ENCODE data around the gene SLC35F3.

Gene SLC35F3

DNA sequence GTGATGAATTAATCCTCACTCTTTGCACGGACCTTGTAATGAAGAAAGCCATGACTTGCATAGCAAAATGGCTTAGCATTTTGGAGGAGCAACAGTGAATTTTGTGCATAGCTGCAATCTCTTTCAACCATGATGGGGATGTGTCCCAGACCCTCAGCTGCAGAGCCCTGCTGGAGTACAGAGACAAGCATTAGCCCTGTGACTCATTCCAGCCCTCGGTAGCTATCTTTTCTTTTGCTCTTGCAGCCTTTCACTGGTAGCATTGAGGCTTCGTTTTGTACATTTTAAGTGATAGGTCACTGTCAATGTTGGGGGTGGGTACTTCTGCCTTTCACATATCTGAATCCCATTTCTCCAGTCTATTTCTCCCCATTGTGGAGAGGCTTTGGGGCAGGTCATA is 58.4 kb downstream of the SLC35F3 start:
- 88 to 92% methylated on average over 3 of the region's 3 CpGs for WGBS, 2 experiments
- Histone ChIP-seq H3K4me3 (ENCODE audit: insufficient read depth, low read depth, low read length) (no peak overlapping the region), H3K4me1 (ENCODE audit: control insufficient read depth, insufficient read depth, low read length) (no peaks in the 10 kb centered on the region)

DNA sequence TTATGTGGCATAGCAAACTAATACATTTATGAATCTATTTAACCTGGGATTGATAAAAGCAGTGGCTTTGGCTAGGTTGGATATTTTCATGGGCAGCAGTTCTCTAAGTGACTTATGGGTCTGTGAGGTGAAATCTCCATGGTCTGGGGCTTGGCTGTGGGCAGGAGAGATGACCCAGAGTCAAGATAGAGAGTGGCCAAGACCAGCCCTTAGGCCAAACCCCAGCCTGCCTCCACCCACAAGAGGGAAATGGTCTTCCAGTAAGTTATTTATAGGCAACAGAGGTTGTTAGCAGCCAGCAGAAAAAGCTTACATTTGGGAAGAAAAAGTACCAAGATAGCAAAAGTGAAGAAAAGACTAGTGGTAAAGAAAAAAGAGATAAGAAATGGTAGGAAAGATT is 61.4 kb downstream of the SLC35F3 start:
- Histone ChIP-seq H3K27me3 (ENCODE audit: control insufficient read depth, insufficient read depth, low read length, poor library complexity, severe bottlenecking) (no peaks in the 10 kb centered on the region), H3K4me1 (ENCODE audit: control insufficient read depth, insufficient read depth, low read length) (no peaks in the 10 kb centered on the region), H3K9me3 (ENCODE audit: control insufficient read depth, low read length) (no peaks in the 10 kb centered on the region), H3K4me3 (ENCODE audit: insufficient read depth, low read depth, low read length) (no peak overlapping the region), H3K27ac (ENCODE audit: insufficient read depth, low read depth, low read length, poor library complexity, severe bottlenecking) (no peak overlapping the region), H3K36me3 (ENCODE audit: control insufficient read depth, insufficient read depth, low read length) (no peaks in the 10 kb centered on the region)

More for the DNA sequence above, 58.4 kb downstream of the SLC35F3 start:
- H3K9me3 ChIP-seq (ENCODE audit: control insufficient read depth, low read length) = no peaks in the 10 kb centered on the region
- no peaks in the 10 kb centered on the region for H3K36me3 ChIP-seq (ENCODE audit: control insufficient read depth, insufficient read depth, low read length)
- no peaks in the 10 kb centered on the region for H3K27me3 ChIP-seq (ENCODE audit: control insufficient read depth, insufficient read depth, low read length, poor library complexity, severe bottlenecking)
- no peak overlapping the region for H3K27ac ChIP-seq (ENCODE audit: insufficient read depth, low read depth, low read length, poor library complexity, severe bottlenecking)

GRCh38 chr1:233971753-233972152 is 67.3 kb downstream of the SLC35F3 start:
- Histone ChIP-seq H3K4me3 (ENCODE audit: insufficient read depth, low read depth, low read length) (no peak overlapping the region), H3K27ac (ENCODE audit: insufficient read depth, low read depth, low read length, poor library complexity, severe bottlenecking) (no peak overlapping the region), H3K36me3 (ENCODE audit: control insufficient read depth, insufficient read depth, low read length) (no peaks in the 10 kb centered on the region), H3K4me1 (ENCODE audit: control insufficient read depth, insufficient read depth, low read length) (no peaks in the 10 kb centered on the region), H3K27me3 (ENCODE audit: control insufficient read depth, insufficient read depth, low read length, poor library complexity, severe bottlenecking) (no peaks in the 10 kb centered on the region), H3K9me3 (ENCODE audit: control insufficient read depth, low read length) (no peaks in the 10 kb centered on the region)
- WGBS, 2 experiments = 90 to 94% methylated on average over 7 of the region's 7 CpGs

GRCh38 chr1:233972563-233972950 is 68.1 kb downstream of the SLC35F3 start:
- WGBS, 2 experiments = 78 to 92% methylated on average over 2 to 4 of the region's 4 CpGs
- no peaks in the 10 kb centered on the region for H3K36me3 ChIP-seq (ENCODE audit: control insufficient read depth, insufficient read depth, low read length)
- H3K27ac ChIP-seq (ENCODE audit: insufficient read depth, low read depth, low read length, poor library complexity, severe bottlenecking) = no peak overlapping the region
- no peaks in the 10 kb centered on the region for H3K9me3 ChIP-seq (ENCODE audit: control insufficient read depth, low read length)
- H3K4me1 ChIP-seq (ENCODE audit: control insufficient read depth, insufficient read depth, low read length) = no peaks in the 10 kb centered on the region
- H3K4me3 ChIP-seq (ENCODE audit: insufficient read depth, low read depth, low read length) = no peak overlapping the region
- H3K27me3 ChIP-seq (ENCODE audit: control insufficient read depth, insufficient read depth, low read length, poor library complexity, severe bottlenecking) = no peaks in the 10 kb centered on the region

DNA sequence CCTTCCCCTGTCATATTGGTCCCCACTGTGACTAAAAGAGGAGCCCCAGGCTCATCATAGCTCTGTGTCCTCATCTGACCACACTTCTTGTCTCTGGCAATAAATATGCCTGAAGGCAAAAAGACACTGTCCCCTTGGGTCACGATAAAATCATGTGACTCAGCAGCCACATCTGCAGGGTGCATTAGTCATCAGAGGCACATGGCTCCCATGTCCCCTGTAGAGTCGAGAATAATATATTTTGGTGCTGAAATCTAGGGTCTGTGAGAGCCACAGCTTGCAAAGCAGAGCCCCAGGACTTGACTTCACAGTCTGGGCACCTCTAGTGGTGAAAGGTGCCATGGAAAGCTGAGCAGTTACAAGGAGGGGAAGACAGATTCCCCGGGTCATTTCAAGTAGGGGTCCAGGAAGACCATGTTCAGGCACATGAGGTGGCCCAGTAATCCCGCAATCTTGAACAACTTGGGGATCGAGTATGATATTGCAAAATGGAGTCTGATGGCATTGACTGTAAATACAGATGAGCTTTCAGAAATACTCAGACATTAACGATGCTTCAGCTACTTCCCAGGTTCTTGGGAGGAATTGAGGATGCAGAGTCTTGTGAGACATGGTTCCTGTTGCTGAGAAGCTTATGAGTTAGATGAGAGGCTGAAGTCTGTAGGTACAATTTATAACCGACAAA is 68.6 kb downstream of the SLC35F3 start:
- Histone ChIP-seq H3K9me3 (ENCODE audit: control insufficient read depth, low read length) (no peaks in the 10 kb centered on the region), H3K4me1 (ENCODE audit: control insufficient read depth, insufficient read depth, low read length) (no peaks in the 10 kb centered on the region), H3K36me3 (ENCODE audit: control insufficient read depth, insufficient read depth, low read length) (no peaks in the 10 kb centered on the region), H3K4me3 (ENCODE audit: insufficient read depth, low read depth, low read length) (no peak overlapping the region), H3K27me3 (ENCODE audit: control insufficient read depth, insufficient read depth, low read length, poor library complexity, severe bottlenecking) (no peaks in the 10 kb centered on the region), H3K27ac (ENCODE audit: insufficient read depth, low read depth, low read length, poor library complexity, severe bottlenecking) (no peak overlapping the region)
- 92 to 94% methylated on average over 7 of the region's 7 CpGs for WGBS, 2 experiments

- H3K4me3 ChIP-seq (ENCODE audit: insufficient read depth, low read depth, low read length) = no peak overlapping the region
- no peaks in the 10 kb centered on the region for H3K36me3 ChIP-seq (ENCODE audit: control insufficient read depth, insufficient read depth, low read length)
- H3K9me3 ChIP-seq (ENCODE audit: control insufficient read depth, low read length) = no peaks in the 10 kb centered on the region
- H3K27ac ChIP-seq (ENCODE audit: insufficient read depth, low read depth, low read length, poor library complexity, severe bottlenecking) = no peak overlapping the region
- no peaks in the 10 kb centered on the region for H3K27me3 ChIP-seq (ENCODE audit: control insufficient read depth, insufficient read depth, low read length, poor library complexity, severe bottlenecking)
- no peaks in the 10 kb centered on the region for H3K4me1 ChIP-seq (ENCODE audit: control insufficient read depth, insufficient read depth, low read length)
- WGBS, 2 experiments = 95% methylated on average over 11 of the region's 11 CpGs
These were observed 71.0 kb downstream of the SLC35F3 start for GRCh38 chr1:233975486-233975885.

- no peak overlapping the region for H3K27ac ChIP-seq (ENCODE audit: insufficient read depth, low read depth, low read length, poor library complexity, severe bottlenecking)
- H3K4me1 ChIP-seq (ENCODE audit: control insufficient read depth, insufficient read depth, low read length) = no peaks in the 10 kb centered on the region
- no peaks in the 10 kb centered on the region for H3K9me3 ChIP-seq (ENCODE audit: control insufficient read depth, low read length)
- WGBS, 2 experiments = 95 to 96% methylated on average over 9 to 10 of the region's 10 CpGs
- H3K36me3 ChIP-seq (ENCODE audit: control insufficient read depth, insufficient read depth, low read length) = no peaks in the 10 kb centered on the region
- H3K27me3 ChIP-seq (ENCODE audit: control insufficient read depth, insufficient read depth, low read length, poor library complexity, severe bottlenecking) = no peaks in the 10 kb centered on the region
- H3K4me3 ChIP-seq (ENCODE audit: insufficient read depth, low read depth, low read length) = no peak overlapping the region
These were observed 76.7 kb downstream of the SLC35F3 start for GRCh38 chr1:233981042-233981675.

GRCh38 chr1:233982827-233983518 is 78.5 kb downstream of the SLC35F3 start:
- H3K27ac ChIP-seq (ENCODE audit: insufficient read depth, low read depth, low read length, poor library complexity, severe bottlenecking) = no peak overlapping the region
- no peak overlapping the region for H3K4me3 ChIP-seq (ENCODE audit: insufficient read depth, low read depth, low read length)
- H3K36me3 ChIP-seq (ENCODE audit: control insufficient read depth, insufficient read depth, low read length) = no peaks in the 10 kb centered on the region
- H3K9me3 ChIP-seq (ENCODE audit: control insufficient read depth, low read length) = no peaks in the 10 kb centered on the region
- 88 to 89% methylated on average over 7 to 8 of the region's 10 CpGs for WGBS, 2 experiments
- H3K4me1 ChIP-seq (ENCODE audit: control insufficient read depth, insufficient read depth, low read length) = no peaks in the 10 kb centered on the region
- H3K27me3 ChIP-seq (ENCODE audit: control insufficient read depth, insufficient read depth, low read length, poor library complexity, severe bottlenecking) = no peaks in the 10 kb centered on the region

GRCh38 chr1:233983811-233984210 is 79.3 kb downstream of the SLC35F3 start:
- Histone ChIP-seq H3K27ac (ENCODE audit: insufficient read depth, low read depth, low read length, poor library complexity, severe bottlenecking) (no peak overlapping the region), H3K27me3 (ENCODE audit: control insufficient read depth, insufficient read depth, low read length, poor library complexity, severe bottlenecking) (no peaks in the 10 kb centered on the region), H3K4me3 (ENCODE audit: insufficient read depth, low read depth, low read length) (no peak overlapping the region), H3K36me3 (ENCODE audit: control insufficient read depth, insufficient read depth, low read length) (no peaks in the 10 kb centered on the region), H3K9me3 (ENCODE audit: control insufficient read depth, low read length) (no peaks in the 10 kb centered on the region), H3K4me1 (ENCODE audit: control insufficient read depth, insufficient read depth, low read length) (no peaks in the 10 kb centered on the region)
- 90 to 92% methylated on average over 7 of the region's 7 CpGs for WGBS, 2 experiments

- Histone ChIP-seq H3K36me3 (ENCODE audit: control insufficient read depth, insufficient read depth, low read length) (no peaks in the 10 kb centered on the region), H3K27me3 (ENCODE audit: control insufficient read depth, insufficient read depth, low read length, poor library complexity, severe bottlenecking) (no peaks in the 10 kb centered on the region), H3K4me1 (ENCODE audit: control insufficient read depth, insufficient read depth, low read length) (peaks cover 4% of the 10 kb centered on the region), H3K4me3 (ENCODE audit: insufficient read depth, low read depth, low read length) (no peak overlapping the region), H3K27ac (ENCODE audit: insufficient read depth, low read depth, low read length, poor library complexity, severe bottlenecking) (no peak overlapping the region), H3K9me3 (ENCODE audit: control insufficient read depth, low read length) (no peaks in the 10 kb centered on the region)
- 89 to 95% methylated on average over 1 of the region's 2 CpGs for WGBS, 2 experiments
These were observed 84.7 kb downstream of the SLC35F3 start for GRCh38 chr1:233988963-233989696.

Data from ectodermal cell (in vitro differentiated cells).